Gastrocnemius medialis (tissue), 4 donors: ENCODE measurements around the gene HSPB1. TPM values are rescaled to one million over a fixed set of nuclear protein-coding genes. Genes with fewer than 3 reads are reported as not detected.

Experiments used
- ATAC-seq, 2 donors: fragments of 150-250 bp; one replicate each; pipeline ENCODE4 v1.9.1; 2016
- DNase-seq, 2 donors: peaks; one replicate each; pipeline ENCODE4 v3.0.0-alpha.2; 2019
- H3K27ac ChIP-seq, 4 donors: fragments of 200-600 bp; sonication (generic); 1 replicate in 1 of 4; 2 replicates in 3 of 4; pipeline ENCODE4 v1.5.1; 2016 to 2018; ENCODE audit warnings: mild to moderate bottlenecking in 2 of 4, moderate library complexity in 1 of 4
- H3K27me3 ChIP-seq, 3 donors: fragments of 200-600 bp; sonication (generic) in 2 of 3; 1 replicate in 1 of 3; 2 replicates in 2 of 3; pipeline versions ENCODE4 v1.5.1 to v1.6.0; 2016 to 2019; ENCODE audit warnings: mild to moderate bottlenecking in 1 of 3, moderate library complexity in 1 of 3
- H3K36me3 ChIP-seq, 2 donors: fragments of 200-600 bp; sonication (generic) in 1 of 2; one replicate each; pipeline ENCODE4 v1.5.1; 2017 to 2018
- H3K4me1 ChIP-seq, 2 donors: fragments of 200-600 bp; sonication (generic) in 1 of 2; one replicate each; pipeline ENCODE4 v1.5.1; 2016 to 2017; ENCODE audit warnings: mild to moderate bottlenecking in 2 of 2
- H3K4me3 ChIP-seq, 4 donors: fragments of 200-600 bp; sonication (generic) in 3 of 4; 1 replicate in 1 of 4; 2 replicates in 3 of 4; pipeline ENCODE4 v1.5.1; 2016 to 2019; ENCODE audit warnings: mild to moderate bottlenecking in 2 of 4
- H3K9me3 ChIP-seq, 3 donors: fragments of 200-600 bp; sonication (generic) in 2 of 3; 1 replicate in 1 of 3; 2 replicates in 2 of 3; pipeline ENCODE4 v1.5.1; 2016 to 2019
- CTCF ChIP-seq, 5 experiments: fragments of 450-650 bp in 3 of 5; fragments of 200-600 bp in 2 of 5; sonication (generic) in 2 of 5; IDR thresholded peaks in 4 of 5; conservative IDR thresholded peaks in 1 of 5; 1 replicate in 4 of 5; 2 replicates in 1 of 5; pipeline ENCODE4 v1.5.1; 2016 to 2019; ENCODE audit warnings: antibody characterized with exemption in 5 of 5, mild to moderate bottlenecking in 3 of 5, moderate library complexity in 3 of 5
- POLR2A ChIP-seq, 2 donors: fragments of 450-650 bp; IDR thresholded peaks; one replicate each; pipeline ENCODE4 v1.6.1; 2017; ENCODE audit warnings: antibody characterized with exemption in 2 of 2, mild to moderate bottlenecking in 2 of 2, moderate library complexity in 2 of 2
- in situ Hi-C, 4 donors: fragments of 200-750 bp; cut with MboI; loops; one replicate each; pipeline versions ENCODE4 v1.15.0 to v1.8.0; 2017; ENCODE audit warnings: low sequenced_read_pairs in 4 of 4
- intact Hi-C: fragments of 100-400 bp; cut with DNase I; formaldehyde crosslinking; loops from one replicate; pipeline ENCODE4 v1.15.1; 2023; ENCODE audit warnings: low total_unique reads
- total RNA-seq, 4 donors: library from RNA; depleted of rRNA; stranded (reverse); fragments of >200 nt; gene quantifications; one replicate each; pipeline versions ENCODE4 v1.1.0 to v1.2.3, GENCODE V29; 2016

HSPB1 gene
- total RNA-seq, 4 donors from 2014 or later = 1,878 to 2,898 (median 2,185) TPM

- Histone ChIP-seq H3K36me3 (peaks cover 2 to 31% of the 10 kb centered on the region in 2 donors), H3K4me3 (no peak overlapping the region), H3K27ac (peak overlapping the region; percentile 97 to 100 (median 98)), H3K9me3 (no peaks in the 10 kb centered on the region), H3K4me1 (peaks cover 82 to 89% of the 10 kb centered on the region in 2 donors), H3K27me3 (no peaks in the 10 kb centered on the region)
- TF ChIP-seq POLR2A (IDR thresholded peaks at IDR 0.05) (no peak), CTCF (IDR thresholded peaks at IDR 0.05 in 4 of 5, conservative IDR thresholded peaks at IDR 0.05 in 1 of 5) (no peak)
- ATAC-seq = no peak
- intact Hi-C loops = loop anchor here (10.0 kb wide), 1 partner anchor 1465 kb away; the partner anchor contains the start of genes PHTF2 and TMEM60
- no peak for DNase-seq
- in situ Hi-C loops = no loop called here
These were observed 27.0 kb downstream of the HSPB1 start for GRCh38 chr7:76329479-76329878.

GRCh38 chr7:76330261-76330660 lies 27.8 kb downstream of the HSPB1 start:
- no peaks in the 10 kb centered on the region for H3K9me3 ChIP-seq
- no peaks in the 10 kb centered on the region for H3K27me3 ChIP-seq
- H3K4me1 ChIP-seq = peaks cover 82 to 86% of the 10 kb centered on the region in 2 donors
- peak overlapping the region; percentile 97 to 100 (median 98) for H3K27ac ChIP-seq
- H3K36me3 ChIP-seq = peaks cover 2 to 27% of the 10 kb centered on the region in 2 donors
- TF ChIP-seq CTCF (IDR thresholded peaks at IDR 0.05 in 4 of 5, conservative IDR thresholded peaks at IDR 0.05 in 1 of 5) (no peak), POLR2A (IDR thresholded peaks at IDR 0.05) (no peak)
- in situ Hi-C loops (no loop called here), intact Hi-C loops (no loop called here)
- no peak for ATAC-seq
- H3K4me3 ChIP-seq = no peak overlapping the region
- no peak for DNase-seq

- no peak for TF ChIP-seq CTCF (IDR thresholded peaks at IDR 0.05 in 4 of 5, conservative IDR thresholded peaks at IDR 0.05 in 1 of 5)
- TF ChIP-seq POLR2A (IDR thresholded peaks at IDR 0.05) = no peak
- H3K27ac ChIP-seq = peak overlapping the region; percentile 97 to 100 (median 98)
- H3K9me3 ChIP-seq = no peaks in the 10 kb centered on the region
- in situ Hi-C loops (no loop called here), intact Hi-C loops (no loop called here)
- peaks cover 2 to 23% of the 10 kb centered on the region in 2 donors for H3K36me3 ChIP-seq
- no peak overlapping the region for H3K4me3 ChIP-seq
- peaks cover 85 to 87% of the 10 kb centered on the region in 2 donors for H3K4me1 ChIP-seq
- ATAC-seq (no peak), DNase-seq (no peak)
- H3K27me3 ChIP-seq = no peaks in the 10 kb centered on the region
These were observed 28.2 kb downstream of the HSPB1 start for GRCh38 chr7:76330673-76331072.

- Histone ChIP-seq H3K4me1 (peaks cover 88 to 90% of the 10 kb centered on the region in 2 donors), H3K27ac (peak overlapping the region; percentile 97 to 100 (median 98)), H3K27me3 (no peaks in the 10 kb centered on the region), H3K9me3 (no peaks in the 10 kb centered on the region), H3K4me3 (no peak overlapping the region), H3K36me3 (peaks cover 2 to 15% of the 10 kb centered on the region in 2 donors)
- TF ChIP-seq CTCF (IDR thresholded peaks at IDR 0.05 in 4 of 5, conservative IDR thresholded peaks at IDR 0.05 in 1 of 5) (no peak), POLR2A (IDR thresholded peaks at IDR 0.05) (no peak)
- peak in 1 of 2 donors; percentile 24 for ATAC-seq
- no peak for DNase-seq
- in situ Hi-C loops (no loop called here), intact Hi-C loops (no loop called here)
These were observed 29.6 kb downstream of the HSPB1 start for GRCh38 chr7:76332078-76332477.
